H54 (cell line): Measurements from ENCODE around the gene PRR36.

Experiments used
- DNase-seq: peaks from one replicate; pipeline ENCODE4 v3.0.0; 2011; ENCODE audit warnings: low spot score, mixed read lengths; ENCODE audit not compliant: insufficient read length
- FAIRE-seq: peaks from 3 replicates; lab custom pipeline; 2011; peaks lifted over from hg19 to GRCh38; lab: Jason Lieb, UNC
- POLR2A ChIP-seq: IDR thresholded peaks from 2 replicates; pipeline ENCODE4 v1.6.1; 2011; ENCODE audit warnings: low read depth, mild to moderate bottlenecking, low read length

The PRR36 gene

DNA sequence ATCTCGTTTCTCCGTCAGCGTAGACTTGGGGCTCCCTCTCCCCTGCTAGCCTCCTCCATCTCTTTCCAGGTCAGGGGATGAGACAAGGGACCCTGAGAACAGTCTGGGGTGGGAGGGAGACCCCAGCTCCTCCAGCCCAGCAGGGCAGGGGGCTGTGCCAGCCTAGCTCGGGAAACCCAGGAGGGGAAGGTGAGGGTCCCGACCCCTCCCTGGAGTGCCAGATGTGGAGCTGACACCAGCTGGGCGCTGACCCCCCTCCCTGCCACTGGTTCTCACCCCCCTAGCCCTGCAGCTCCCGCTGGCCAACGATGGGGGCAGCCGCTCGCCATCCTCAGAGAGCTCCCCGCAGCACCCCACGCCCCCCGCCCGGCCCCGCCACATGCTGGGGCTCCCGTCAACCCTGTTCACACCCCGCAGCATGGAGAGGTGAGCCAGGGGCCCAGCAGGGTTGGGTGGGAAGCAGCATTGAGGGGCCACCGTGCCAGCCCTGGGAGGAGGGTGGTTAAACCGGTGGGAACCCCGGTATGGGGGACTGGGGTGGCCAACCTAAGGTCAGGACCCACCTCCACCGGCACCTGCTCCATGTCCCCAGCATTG is 35.4 kb upstream of the PRR36 start:
- no peak for TF ChIP-seq POLR2A
- FAIRE-seq (no peak), DNase-seq (no peak)

DNA sequence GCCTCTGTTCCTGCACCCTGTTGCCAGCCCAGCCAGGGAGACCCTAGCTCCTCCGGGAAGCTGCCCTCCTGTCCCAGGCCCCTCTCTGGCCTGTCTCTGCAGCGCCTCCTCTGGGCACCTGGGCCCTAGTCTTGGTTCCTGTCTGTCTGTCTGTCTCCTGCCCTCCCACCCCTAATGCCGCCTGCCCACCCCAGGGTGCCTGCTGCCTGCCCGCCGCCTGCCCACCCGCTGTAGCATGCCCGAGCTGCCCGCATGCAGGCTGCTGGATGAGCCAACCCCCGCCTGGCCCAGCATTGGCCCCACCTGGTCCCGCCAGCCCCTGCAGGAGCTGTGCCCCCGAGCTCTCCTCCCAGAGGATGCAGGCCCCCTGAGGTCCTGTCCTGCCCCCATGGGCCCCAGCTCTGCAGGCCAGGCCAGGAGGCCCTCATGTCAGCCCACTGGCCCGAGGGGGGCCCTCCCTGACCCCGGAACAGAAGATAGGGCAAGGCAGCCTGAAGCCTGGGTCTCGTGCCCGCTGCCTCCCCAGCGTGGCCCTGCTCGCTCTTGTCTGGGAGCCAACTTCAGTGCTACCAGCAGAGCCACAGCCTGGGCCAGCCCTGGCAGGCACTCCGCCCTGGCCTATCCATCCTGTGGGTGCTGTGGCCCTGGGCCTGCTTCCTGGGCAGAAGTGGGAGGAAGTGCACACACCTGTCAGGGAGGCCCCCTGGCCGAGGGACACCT is 34.7 kb upstream of the PRR36 start:
- TF ChIP-seq POLR2A, result no peak
- DNase-seq, result no peak
- no peak for FAIRE-seq

DNA sequence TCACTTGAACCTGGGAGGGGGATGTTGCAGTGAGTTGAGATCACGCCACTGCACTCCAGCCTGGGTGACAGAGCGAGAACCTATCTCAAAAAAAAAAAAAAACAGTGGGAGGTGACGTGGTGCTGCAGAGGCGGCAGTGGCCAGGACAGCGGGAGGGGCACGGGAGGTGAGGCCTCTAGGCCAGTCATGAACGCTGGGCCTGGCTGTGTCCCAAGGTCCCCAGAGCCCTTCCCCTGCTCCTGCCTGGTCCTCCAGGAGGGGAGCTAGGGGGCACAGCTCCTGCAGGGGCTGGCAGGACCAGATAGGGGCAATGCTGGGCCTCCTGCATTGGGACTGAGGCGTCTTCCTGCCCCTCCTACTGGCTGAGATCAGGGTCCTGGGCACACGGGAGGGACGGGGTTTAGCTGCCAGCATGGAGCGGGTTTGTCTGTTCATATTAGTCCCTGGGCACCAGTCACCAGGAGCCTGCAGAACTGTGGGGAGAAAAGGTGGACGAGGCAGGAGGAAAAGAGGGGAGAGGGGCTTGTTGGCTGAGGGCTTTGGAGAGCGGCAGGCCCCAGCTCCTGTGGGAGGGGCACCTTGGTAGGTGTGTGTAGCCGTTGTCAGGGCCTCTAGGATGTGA is 34.0 kb upstream of the PRR36 start:
- FAIRE-seq (no peak), DNase-seq (no peak)
- no peak for TF ChIP-seq POLR2A

DNA sequence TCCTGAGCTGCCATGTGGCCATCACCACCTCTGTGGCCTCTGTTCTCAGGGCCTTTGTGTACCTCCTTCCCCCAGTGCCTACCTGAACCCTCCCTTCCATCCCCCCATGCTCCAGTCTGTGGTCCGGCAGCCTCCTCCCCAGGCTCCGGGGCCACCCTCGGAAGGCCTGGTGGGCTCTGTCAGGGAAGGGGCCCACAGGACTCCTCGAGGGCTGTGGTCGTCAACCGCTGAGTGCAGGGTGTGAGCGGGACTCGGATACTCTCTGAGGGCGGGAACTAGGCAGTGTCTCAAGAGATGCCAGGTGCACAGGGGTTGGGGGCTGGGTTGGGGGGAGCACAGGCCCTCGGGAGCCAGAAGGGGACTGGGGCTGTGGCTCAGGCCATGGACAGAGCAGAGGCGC is 33.4 kb upstream of the PRR36 start:
- FAIRE-seq (no peak), DNase-seq (no peak)

DNA sequence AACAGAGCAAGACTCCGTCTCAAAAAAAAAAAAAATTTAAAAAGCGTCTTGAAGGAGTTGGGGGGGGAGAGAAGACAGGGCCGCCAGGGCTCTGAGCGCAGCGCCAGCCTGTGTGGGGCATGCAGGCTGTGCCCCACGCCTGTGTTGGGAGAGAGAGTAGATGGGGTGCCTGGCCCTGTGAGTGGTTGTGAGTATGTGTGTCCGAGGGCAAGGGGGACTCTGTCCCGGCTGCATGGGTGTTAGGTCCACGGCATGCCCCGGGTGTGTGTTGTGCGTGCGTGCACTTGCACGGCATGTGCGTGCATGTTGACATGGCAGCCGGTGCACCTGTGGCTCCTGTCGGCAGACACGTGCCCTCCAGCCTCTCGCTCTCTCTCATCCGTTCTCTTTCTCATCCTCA is 32.9 kb upstream of the PRR36 start:
- no peak for FAIRE-seq
- TF ChIP-seq POLR2A, result no peak
- DNase-seq, result no peak

More for the DNA sequence above, 33.4 kb upstream of the PRR36 start:
- no peak for TF ChIP-seq POLR2A

DNA sequence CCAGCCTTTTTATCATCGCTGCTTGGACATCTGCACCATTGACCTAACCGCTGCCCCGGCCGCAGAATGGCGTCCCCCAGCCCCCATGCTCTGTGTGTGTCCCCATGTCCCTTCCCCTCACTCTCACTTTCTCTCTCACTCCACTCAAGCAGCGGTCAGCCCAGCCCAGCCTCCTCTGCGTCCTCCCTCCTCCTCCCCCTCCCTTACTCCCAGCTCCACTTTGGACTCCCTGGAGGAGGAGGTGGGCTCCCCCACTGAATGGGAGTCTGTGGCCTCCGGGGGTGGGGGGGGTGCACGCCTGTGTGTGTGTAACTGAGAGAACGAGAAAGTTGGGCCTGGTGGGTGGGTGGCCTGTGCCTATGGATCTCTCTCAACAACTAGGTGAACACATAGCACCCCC is 31.7 kb upstream of the PRR36 start:
- TF ChIP-seq POLR2A, result no peak
- FAIRE-seq (no peak), DNase-seq (no peak)

GRCh38 chr19:7905268-7905667 is 31.1 kb upstream of the PRR36 start:
- no peak for TF ChIP-seq POLR2A
- FAIRE-seq, result no peak
- DNase-seq, result no peak

DNA sequence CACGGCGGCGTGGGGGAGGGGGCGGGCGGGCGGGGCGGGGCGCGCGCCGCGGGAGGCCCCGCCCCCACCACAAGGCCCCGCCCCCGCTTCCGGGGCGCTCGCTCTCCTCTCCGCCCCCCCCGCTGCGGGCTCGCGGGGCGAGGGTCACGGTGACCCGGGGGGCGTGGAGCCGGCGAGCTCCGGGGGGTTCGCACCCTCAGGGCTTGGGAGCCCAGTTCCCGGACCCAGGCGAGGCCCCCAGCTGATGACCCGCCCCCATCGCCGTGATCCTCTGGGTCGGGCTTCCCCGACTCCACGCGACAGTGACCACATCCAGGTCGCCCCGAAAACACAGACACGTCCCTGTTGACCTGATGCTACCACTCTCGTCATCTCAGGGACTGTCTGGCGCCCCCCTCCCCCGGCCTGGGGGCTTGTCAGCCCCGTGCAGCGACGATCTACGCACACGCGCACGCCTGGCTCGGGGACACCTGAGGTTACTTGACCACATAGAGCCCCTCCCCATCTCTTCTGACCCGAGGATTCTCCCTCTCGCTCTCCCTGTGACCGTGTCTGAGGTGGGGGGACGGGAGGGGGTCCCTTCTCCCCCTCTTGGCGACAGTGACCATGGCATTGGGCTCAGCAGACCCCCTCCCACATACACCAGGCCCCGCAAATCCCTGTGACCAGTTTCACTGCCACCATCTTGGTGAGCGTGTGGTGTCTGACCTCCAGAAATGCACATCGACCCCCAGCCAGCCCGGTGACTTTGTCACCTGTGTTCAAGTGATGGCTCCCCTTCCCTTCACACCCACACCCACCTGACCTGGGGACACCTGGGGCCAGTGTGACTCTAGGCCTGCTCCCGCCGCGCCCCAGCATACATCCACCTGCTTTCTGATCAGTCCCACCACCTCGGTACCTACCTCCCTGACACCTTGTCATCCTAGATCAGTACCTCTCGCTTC is 30.2 kb upstream of the PRR36 start:
- no peak for FAIRE-seq
- no peak for DNase-seq
- no peak for TF ChIP-seq POLR2A

DNA sequence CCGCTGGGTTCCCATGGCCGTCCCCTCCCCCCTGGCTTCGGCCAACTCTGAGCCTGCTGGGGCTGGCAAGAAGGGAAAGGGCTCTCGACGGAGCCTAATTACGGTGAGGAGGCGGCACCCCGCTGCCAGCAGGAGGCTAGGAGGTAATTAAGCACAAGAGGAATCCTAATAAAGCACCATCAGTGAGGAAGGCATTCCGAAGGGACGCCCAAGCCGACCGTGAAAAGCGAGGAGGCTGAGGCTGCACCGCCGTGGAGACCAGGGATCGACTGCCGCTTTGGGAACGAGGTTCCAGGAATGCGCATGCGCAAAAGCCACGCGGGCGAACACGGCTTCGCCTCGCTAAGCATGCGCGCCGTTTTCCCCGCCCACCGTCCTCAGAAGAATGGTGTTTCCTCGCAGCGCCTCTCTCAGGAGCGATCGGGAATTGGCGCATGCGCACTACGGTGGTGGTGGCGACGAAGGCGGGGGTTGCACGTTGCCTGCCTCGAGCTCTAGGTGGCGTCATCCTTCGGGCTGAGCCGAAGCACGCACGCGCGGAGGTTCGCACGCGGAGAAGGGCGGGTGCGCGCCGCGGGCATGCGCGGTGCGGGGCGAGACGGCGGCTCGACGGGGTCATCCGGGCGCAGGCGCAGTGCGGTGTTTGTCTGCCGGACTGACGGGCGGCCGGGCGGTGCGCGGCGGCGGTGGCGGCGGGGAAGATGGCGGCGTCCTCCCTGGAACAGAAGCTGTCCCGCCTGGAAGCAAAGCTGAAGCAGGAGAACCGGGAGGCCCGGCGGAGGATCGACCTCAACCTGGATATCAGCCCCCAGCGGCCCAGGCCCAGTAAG is 29.3 kb upstream of the PRR36 start, which contains the start of gene MAP2K7:
MAP2K7 (plus strand) TSS at position 634 of the 830 bp plus-strand sequence; CDS start at position 702, 68 bp downstream.
- DNase-seq (peak; percentile 96), FAIRE-seq (peak; percentile 92)
- TF ChIP-seq POLR2A, result peak; percentile 97

DNA sequence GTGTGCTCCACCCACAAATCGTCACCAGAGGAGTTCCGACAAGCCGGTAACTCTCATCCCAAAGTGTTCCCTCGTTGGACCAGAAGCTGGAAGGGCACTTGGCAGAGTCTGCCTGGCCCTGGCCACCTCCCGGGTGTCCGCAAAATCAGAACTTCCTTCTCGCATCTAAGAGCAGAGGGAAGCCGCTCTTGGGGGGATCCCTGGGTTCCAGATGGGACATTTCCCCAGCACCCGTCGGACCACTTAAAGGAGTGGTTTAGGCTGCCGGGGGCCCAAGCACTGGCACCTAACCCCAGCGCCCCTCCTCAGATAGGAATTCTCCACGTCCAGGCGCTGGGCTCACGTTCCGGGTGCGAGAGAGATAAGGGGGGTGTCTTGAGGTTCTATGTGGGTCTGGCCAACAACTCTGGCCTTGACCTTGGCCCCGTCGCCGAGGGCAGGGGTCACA is 28.6 kb upstream of the PRR36 start:
- no peak for TF ChIP-seq POLR2A
- no peak for DNase-seq
- no peak for FAIRE-seq

DNA sequence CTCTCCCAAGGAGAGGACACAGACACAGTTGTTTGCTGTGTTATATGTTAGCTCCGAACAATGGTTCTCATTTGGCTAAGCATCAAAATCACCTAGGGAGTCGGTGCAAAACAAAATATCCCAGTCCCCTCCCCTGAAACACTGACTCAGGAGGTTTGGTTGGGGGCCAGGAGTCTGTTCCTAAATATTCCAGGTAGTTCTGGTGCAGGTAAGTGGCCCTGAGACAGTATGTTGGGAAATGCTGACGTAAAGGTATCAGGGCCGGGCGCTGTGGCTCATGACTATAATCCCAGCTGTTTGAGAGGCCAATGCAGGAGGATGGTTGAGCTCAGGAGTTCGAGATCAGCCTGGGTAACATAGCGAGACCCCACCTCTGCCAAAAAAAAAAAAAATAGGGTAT is 27.1 kb upstream of the PRR36 start:
- no peak for TF ChIP-seq POLR2A
- DNase-seq, result no peak
- FAIRE-seq, result no peak

GRCh38 chr19:7900931-7901330 is 26.7 kb upstream of the PRR36 start:
- DNase-seq (no peak), FAIRE-seq (no peak)
- no peak for TF ChIP-seq POLR2A

GRCh38 chr19:7900401-7900870 is 26.2 kb upstream of the PRR36 start:
- no peak for TF ChIP-seq POLR2A
- DNase-seq, result no peak
- FAIRE-seq, result no peak
